Germinal center (tissue), 1 donor: ENCODE measurements around the gene IRGC.

Experiments used
- DNase-seq: peaks from one replicate; pipeline ENCODE4 v3.0.0; 2012; ENCODE audit warnings: mixed read lengths, low spot score

IRGC gene

DNA sequence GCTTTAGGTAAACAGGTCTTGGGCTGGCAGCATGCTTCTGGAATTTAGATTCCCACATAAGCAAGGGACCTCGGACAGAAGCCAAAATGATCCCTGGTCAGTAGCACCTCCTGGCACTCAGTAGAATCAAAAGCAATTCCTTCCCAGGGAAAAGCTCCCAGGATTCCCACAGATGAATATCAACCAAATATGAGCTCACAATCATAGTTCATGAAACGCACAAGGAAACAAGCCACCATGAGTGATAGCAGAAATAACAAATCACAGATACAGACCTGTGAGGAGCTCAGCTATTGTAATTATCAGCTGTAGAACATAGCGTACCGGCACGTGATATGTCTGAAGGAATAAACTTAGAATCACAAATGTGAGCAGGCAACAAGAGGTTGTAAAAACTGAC lies 24.1 kb upstream of the IRGC start:
- no peak for DNase-seq

DNA sequence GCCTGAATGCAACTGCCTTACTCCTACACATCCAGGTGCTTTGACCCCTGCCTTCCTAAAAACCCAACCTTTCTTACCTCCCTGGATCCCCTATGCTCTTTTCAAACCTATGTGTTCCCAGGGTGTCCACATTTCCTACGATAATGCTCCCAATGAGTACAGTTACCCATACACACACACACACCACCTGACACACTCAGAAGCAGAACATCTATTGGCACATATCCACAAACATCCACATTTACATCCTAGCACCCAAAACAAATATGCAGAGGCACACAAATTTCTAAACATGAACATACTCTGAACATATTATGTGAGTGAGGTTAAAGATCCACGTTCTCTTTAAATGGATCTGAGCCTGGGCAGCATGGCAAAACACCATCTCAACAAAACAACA lies 23.5 kb upstream of the IRGC start:
- DNase-seq, result no peak

DNA sequence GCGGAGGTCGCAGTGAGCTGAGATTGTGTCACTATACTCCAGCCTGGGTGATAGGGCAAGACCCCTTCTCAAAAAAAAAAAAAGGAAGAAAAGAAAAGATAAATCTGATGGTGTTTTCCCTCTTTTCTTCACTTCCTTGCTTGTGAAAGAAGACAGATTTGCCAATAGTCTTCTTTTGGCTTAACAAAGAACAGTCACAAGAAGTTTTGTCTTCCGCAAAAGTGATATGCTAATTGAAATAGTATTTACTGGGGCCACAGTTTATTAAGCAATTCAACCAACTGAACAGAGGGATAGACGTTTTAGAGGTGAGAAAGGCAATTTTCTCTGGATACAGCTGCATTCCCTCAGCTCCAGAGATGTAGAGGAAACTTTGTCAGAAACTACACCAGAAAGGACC lies 23.0 kb upstream of the IRGC start:
- DNase-seq, result no peak

DNA sequence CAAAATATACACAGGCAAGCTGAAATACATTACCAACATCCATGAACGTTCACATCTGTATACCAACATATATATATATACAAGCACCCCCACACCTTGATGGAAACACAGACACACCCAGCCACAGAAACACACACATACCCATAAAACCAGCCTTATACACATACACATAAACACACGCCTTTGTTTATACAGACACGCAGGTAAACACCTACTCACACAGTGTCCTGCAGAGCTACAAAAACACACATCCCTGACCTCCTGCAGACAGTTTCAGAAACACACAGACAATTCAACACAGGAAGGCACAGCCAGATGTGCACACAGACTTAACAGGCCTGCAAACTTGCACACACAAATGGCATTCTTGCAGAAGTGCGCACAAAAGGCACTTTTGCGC lies 21.3 kb upstream of the IRGC start:
- no peak for DNase-seq

DNA sequence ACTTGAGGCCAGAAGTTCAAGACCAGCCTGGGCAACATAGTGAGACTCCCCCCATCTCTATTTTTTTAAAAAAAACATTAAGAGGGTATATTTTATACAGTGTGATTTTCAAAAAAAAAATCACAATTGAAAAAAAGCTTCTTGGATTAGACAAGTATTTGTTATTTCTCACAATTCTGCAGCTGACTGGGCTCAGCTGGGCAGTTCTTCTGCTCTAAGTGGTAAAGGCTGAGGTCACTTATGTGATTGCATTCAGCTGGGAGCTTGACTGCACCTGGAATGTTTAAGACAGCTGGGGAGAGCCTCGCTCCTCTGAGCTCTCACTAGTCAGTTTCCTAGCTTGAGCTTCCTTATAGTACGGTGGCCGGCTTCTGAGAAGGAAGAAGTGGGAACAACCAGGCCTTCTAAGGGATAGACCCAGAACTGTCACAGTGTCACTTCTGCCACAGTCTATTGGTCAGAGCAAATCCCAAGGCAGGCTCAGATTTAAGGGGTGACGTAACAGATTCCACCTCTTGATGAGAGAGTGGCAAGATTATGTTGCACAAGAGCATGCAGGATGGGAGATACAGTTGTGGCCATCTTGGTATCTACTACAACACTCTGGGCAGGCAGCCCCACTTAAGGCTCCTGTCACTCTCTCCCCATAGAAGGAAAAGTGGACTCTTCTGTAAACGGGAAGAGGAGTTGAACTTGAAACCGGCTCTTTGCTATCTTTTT lies 19.7 kb upstream of the IRGC start:
- DNase-seq, result no peak

DNA sequence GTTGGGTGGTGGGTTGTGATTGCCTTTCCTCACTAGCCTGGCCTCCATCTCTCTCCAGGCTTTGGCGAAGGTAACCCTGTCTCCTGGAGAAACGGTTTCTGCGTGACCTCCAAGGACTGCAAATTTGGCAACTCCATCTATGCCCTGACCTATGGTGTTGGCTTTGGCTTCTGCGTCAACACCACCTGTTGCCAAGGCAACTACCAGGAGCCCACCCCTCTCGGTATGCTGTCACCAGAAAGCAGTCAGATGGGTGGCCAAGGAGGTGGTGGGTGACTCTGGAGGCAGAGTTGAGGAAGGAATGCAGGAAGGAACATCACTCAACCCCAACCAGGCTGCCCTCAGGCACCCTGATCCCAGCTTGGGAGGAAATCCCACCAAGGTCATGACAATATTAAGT lies 18.6 kb upstream of the IRGC start:
- no peak for DNase-seq

DNA sequence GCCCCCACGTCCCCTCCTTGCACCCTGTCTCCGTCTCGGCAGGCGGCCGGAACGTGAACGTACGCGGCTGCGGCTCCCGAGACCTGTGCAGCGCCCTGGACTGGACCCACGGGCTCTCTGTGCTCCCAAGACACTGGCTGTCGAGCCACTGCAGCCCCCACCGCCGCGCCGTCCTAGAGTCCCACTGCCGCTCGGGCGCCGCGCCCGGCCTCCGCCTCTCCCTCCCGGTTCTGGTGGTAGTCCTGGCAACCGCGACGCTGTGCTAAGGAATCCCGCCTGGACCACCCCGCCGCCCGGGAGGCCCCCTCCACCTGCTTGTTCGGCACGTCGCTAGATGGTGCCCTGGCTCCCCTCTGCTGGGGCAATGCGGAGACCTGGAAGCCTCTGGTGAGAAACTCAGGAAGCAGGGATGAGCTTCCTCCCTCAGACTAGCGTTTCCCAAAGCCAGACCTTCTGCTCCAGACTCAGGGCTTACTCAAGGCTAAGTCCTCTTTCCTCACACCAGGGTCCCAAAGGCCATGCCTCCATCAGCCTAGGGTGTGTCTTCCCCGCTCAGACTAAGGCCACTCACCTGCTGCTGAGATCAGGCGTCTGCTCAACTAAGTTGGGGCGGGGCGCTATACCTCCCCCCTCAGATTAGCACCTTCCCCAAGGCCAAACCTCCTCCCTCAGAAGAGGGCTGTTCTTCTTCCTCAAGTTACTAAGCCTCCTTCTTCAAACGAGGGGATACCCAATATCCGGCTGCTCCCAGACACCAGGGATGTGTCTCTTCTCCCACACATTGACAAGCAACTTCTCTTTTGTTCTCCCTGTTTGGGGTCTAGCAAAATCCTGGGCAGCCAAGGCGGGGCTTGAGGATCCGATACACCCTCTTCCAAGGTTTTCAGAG lies 16.1 kb upstream of the IRGC start:
- no peak for DNase-seq

DNA sequence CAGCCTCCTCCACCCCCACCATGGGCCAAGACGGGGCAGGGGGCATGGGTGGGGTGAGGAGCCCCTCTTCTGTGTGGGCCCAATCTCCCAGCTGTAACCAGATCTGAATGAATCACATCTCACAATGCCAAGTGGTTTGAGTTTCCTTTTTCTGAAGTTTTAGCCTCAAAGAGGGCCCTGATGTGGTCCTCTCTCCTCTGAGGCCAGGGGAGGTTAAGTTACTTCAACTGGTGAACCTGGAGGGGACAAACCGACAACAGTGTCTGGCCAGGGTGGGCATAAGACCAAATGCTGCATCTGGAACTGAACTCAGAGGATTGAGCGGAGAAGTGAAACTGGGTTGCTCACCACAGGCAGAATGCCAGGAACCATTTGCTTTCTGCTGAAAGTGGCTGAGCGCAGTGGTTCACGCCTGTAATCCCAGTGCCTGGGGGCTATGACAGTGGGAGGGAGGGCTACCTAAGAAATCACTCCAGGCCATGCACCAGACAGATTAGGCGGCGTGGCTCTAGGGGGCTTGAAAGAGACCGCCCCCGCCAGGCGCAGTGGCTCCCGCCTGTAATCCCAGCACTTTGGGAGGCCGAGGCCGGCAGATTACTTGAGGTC lies 15.4 kb upstream of the IRGC start:
- no peak for DNase-seq

DNA sequence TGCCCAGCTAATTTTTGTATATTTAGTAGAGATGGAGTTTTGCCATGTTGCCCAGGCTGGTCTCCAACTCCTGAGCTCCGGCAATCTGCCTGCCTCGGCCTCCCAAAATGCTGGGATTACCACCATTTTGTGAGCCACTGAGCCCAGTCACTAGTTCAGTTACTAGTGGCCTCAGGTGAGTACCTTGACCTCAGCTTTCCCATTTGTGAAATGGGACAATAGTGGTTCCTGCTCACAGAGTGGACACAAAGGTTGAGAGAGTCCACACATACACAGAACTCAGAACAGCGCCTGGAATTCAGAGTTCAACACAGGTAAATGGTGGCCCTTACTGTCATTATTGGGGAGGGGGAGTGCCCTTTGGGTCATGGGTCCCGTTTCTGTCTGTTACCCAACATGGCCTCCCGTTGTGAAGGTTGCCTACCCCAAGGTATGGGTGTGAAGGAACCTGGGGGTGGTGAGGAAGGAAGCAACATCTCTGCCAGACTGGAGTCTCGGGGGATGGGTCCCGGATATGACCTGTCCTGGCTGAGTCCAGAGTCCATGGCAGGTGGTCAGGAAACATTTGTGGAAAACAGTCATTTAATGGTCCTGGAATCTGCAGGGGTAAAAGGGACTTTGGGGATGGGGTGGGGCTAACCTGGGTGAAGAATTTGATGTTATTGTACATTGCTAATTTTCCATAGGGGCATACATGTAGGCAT lies 11.7 kb upstream of the IRGC start:
- DNase-seq, result no peak

DNA sequence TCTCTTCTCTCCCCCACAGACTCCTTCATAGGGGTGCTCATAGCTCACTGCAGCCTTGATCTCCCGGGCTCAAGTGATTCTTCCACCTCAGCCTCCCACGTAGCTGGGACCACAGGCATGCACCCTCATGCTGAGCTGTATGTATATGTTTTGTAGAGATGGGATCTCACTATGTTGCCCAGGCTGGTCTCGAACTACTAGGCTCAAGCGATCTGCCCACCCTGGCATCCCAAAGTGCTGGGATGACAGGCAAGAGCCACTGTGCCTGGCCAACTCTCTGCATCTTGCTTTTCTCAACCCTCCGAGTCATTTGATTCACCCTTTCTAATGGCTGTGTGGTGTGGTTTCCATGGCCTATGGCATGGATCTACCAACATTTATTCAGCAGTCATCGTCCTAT lies 10.1 kb upstream of the IRGC start:
- DNase-seq, result no peak

DNA sequence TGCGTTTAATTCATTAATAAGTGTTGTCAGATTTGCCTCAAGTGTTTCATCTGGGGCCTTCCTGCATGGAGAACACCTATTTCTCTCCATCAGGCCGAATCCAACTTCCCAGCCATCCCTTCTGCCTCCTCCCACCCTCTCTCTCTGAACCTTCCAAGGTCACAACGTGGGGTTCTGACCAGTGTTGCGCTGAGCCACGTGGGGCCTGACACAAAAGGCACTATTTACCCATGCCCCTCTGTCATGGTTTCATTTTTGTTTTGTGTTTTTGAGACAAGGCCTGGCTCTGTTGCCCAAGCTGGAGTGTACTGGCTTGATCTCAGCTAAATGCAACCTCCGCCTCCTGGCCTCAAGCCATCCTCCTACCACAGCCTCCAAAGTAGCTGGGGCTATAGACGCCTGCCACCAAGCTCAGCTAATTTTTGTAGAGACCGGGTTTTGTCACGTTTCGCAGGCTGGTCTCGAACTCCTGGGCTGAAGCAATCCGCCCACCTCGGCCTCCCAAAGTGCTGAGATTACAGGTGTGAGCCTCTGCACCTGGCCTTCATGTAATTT lies 8.6 kb upstream of the IRGC start:
- DNase-seq, result no peak

DNA sequence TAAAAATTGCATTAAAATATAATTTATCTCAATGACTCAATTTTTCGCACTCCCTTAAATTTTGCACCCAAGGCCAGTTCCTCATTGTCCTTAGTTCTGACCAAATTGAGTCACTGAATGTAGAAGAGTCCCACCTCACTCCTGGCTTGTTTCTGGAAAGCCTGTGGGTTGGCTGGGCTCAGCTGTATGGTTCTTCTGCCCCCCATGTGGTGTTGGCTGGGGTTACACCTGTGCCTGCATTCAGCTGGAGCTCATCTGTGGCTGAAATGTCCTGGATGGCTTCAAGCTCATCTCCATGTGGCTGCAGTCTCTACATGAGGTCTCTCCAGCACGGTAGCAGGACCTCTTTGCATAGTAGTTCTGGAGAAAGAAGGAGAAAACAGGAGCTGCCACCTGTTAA lies 7.2 kb upstream of the IRGC start:
- DNase-seq, result no peak

DNA sequence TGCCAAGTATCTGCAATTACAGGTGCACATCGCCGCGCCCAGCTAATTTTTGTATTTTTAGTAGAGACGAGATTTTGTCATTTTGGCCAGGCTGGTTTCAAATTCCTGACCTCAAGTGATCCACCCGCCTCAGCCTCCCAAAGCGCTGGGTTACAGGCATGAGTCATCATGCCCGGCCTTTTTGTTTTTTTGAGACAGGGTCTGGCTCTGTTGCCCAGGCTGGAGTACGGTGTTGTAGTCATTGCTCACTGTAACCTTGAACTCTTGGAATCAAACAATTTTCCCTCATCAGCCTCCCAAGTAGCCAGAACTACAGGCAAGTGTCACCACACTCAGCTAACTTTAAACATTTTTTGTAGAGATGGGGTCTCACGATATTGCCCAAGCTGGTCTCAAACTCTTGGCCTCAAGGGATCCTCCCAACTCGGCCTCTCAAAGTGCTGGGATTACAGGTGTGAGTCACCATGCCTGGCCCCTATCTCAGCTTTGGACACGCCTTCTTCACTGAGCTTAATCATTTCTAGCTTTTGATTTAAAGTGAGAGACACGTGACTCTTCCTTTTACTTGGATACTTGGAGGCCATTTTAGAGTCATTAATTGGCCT lies 4.0 kb upstream of the IRGC start:
- no peak for DNase-seq

DNA sequence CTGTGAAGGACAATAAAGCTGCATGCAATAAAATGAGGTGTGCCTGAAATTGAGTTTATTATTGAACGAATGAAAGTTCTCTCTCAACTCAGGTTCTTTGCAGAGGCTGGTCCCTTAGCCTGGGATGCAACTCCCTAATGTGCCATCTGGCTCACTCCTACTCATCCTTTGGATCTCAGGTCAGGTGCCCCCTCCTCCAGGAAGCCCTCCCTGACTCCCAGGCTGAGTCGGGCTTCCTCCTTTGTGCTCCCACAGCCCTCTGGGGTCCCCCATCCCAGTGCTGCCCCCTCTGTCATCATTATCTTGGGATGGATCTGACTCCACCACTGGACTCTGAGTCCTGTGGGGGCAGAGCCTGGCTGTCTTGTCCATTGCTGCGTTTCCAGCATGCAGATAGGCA lies 2.7 kb upstream of the IRGC start:
- DNase-seq, result no peak

DNA sequence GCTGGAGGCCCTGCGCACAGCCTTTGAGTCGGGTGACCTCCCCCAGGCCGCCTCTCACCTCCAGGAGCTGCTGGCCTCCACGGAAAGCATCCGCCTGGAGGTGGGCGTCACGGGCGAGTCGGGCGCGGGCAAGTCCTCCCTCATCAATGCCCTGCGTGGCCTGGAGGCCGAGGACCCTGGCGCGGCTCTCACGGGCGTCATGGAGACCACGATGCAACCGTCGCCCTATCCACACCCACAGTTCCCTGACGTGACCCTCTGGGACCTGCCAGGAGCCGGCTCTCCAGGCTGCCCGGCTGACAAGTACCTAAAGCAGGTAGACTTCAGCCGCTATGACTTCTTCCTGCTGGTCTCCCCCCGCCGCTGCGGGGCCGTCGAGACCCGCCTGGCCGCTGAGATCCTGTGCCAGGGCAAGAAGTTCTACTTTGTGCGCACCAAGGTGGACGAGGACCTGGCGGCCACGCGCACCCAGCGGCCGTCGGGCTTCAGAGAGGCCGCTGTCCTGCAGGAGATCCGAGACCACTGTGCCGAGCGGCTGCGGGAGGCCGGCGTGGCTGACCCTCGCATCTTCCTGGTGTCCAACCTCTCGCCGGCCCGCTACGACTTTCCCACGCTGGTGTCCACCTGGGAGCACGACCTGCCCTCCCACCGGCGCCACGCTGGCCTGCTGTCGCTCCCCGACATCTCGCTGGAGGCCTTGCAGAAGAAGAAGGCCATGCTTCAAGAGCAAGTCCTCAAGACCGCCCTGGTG lies 2.9 kb downstream of the IRGC start:
- DNase-seq, result no peak

DNA sequence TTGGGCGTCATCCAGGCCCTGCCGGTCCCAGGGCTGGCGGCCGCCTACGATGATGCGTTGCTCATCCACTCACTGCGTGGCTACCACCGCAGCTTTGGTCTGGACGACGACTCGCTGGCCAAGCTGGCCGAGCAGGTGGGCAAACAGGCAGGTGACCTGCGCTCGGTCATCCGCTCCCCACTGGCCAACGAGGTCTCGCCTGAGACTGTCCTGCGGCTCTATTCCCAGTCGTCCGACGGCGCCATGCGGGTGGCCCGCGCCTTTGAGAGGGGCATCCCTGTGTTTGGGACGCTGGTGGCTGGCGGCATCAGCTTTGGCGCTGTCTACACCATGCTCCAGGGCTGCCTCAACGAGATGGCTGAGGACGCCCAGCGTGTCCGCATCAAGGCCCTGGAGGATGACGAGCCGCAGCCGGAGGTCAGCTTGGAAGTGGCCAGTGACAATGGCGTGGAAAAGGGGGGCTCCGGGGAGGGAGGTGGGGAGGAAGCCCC lies 3.5 kb downstream of the IRGC start:
- no peak for DNase-seq

DNA sequence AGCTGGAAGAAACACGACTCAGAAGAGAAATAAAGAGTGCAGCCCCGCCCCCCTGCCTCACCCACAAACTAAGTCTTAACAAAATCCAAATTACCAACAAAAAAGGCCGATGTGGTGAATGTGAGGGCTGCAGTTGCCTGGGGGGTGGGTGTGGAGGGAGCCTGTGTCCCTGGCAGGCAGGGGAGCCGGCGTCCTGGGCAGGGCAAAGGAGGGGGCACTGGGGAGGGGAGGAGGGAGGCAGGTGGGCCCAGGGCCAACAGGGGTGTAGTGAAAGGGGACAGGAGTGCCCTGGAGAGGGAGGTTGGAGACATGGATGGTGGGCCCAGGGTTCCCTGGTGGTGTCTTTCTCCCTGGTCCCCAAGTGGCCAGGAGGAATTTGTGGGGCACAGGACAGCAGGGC lies 4.0 kb downstream of the IRGC start:
- no peak for DNase-seq

DNA sequence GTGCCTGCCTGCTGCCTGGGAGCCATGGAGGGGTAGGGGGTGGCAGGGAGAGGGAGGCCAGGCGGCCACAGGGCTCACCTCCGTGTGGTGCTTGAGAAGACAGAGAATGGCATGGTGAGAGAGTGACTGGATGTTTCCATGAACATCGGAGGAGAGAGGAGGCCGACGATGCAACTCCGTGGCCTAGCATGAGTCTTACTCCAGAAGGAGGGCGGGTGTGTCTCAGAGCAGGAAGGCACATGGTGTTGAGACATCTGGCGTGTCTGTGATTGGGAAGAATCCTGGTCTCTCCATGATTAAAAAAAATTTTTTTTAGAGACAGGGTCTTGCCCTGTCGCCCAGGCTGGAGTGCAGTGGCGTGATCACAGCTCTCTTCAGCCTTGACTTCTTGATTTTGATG lies 5.1 kb downstream of the IRGC start:
- DNase-seq, result no peak

DNA sequence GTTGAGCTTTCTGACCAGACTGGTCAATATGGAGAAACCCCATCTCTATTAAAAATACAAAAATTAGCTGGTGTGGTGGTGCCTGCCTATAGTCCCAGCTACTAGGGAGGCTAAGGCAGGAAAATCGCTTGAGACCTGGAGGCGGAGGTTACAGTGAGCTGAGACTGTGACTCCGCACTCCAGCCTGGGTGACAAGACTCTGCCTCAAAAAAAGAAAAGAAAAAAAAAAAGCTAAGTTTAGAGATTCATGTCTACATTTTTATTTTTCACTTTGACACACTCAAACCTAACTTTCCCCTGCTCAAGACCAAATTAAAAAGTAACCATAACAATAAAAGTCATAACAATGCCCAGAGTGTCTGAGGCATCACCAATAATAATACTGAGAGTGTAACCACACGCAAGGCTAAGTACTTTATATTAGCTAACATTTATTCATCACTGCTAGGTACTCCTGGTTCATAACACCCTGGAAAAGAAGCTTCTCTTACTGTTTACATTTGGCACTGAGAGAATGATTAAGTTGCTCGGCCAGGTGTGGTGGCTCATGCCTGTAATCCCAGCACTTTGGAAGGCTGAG lies 5.7 kb downstream of the IRGC start:
- no peak for DNase-seq

DNA sequence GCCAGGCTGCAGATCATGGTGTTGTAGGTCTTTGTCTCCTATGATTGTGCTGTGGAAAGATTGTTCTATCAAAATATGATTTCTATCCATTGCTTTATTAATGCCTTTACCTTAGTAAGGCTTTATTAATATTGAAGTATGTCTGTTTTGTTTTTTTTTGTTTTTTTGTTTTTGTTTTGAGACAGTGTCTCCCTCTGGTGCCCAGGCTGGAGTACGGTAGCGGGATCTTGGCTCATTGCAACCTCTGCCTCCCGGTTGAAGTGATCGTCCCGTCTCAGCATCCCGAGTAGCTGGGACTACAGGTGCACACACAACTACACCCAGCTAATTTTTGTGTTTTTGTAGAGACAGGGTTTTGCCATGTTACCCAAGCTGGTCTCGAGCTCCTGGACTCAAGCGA lies 7.7 kb downstream of the IRGC start:
- no peak for DNase-seq

DNA sequence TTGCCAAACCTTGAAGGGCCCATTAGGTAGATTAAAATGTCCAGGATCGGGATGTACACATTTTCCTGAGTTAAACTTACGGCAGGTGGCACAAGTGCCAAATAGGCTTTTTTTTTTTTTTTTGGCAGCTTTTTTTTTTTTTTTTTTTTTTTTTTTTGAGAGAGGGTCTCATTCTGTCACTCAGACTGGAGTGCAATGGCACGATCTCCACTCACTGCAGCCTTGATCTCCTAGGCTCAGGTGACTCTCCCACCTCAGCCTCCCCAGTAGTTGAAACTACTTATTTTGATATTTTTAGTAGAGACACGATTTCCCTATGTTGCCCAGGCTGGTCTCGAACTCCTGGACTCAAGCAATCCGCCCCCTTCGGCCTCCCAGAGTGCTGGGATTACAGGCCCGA lies 9.0 kb downstream of the IRGC start:
- DNase-seq, result no peak
